GM12891 (cell line): ENCODE data around the gene F2R.

Experiments
- PAX5 ChIP-seq: IDR thresholded peaks from 2 replicates; pipeline ENCODE4 v1.6.1; 2011; ENCODE audit warnings: low read length, moderate library complexity, mild to moderate bottlenecking; ENCODE audit not compliant: insufficient read depth, severe bottlenecking
- POLR2A ChIP-seq: IDR thresholded peaks from 2 replicates; pipeline ENCODE4 v1.6.1; 2011; ENCODE audit warnings: low read depth, low read length, control low read depth
- TAF1 ChIP-seq: IDR thresholded peaks from 2 replicates; pipeline ENCODE4 v1.6.1; 2011; ENCODE audit warnings: low read depth, low read length, control low read depth

- no peak for TF ChIP-seq TAF1
- TF ChIP-seq POLR2A: no peak
- TF ChIP-seq PAX5: no peak
Observed at GRCh38 chr5:76764374-76764773, 48.4 kb downstream of the F2R start.
